ENCODE results near the gene NDRG4. TPM values are rescaled to one million over a fixed set of nuclear protein-coding genes. Genes with fewer than 3 reads are reported as not detected.

Gene NDRG4
- polyA plus RNA-seq (2012; ENCODE audit: low read depth, missing spikeins): 0.58 TPM

- DNase-seq (ENCODE audit: insufficient read length, low spot score) (no peak), FAIRE-seq (no peak)
- TF ChIP-seq TAF1 (IDR thresholded peaks at IDR 0.05; ENCODE audit: low read depth, low read length): no peak
- no peak for TF ChIP-seq SPI1 (IDR thresholded peaks at IDR 0.05; ENCODE audit: low read depth, low read length)
- TF ChIP-seq POLR2A (IDR thresholded peaks at IDR 0.05; ENCODE audit: low read depth, low read length): no peak
- no peak for TF ChIP-seq PAX5 (IDR thresholded peaks at IDR 0.05; ENCODE audit: insufficient read depth, low read length, severe bottlenecking)
- no peak for TF ChIP-seq POLR2AphosphoS5 (IDR thresholded peaks at IDR 0.05; ENCODE audit: low read depth, low read length)
- no peak for TF ChIP-seq POU2F2 (IDR thresholded peaks at IDR 0.05; ENCODE audit: low read depth, low read length)
These were observed at the start of gene NDRG4 for GRCh38 chr16:58499615-58500351. TSS of gene NDRG4 (plus strand) at chr16:58500143. CDS start at chr16:58500249, 106 bp downstream.

- FAIRE-seq (no peak), DNase-seq (ENCODE audit: insufficient read length, low spot score) (no peak)
- TF ChIP-seq POU2F2 (IDR thresholded peaks at IDR 0.05; ENCODE audit: low read depth, low read length): no peak
- TF ChIP-seq PAX5 (IDR thresholded peaks at IDR 0.05; ENCODE audit: insufficient read depth, low read length, severe bottlenecking): no peak
- no peak for TF ChIP-seq POLR2AphosphoS5 (IDR thresholded peaks at IDR 0.05; ENCODE audit: low read depth, low read length)
- no peak for TF ChIP-seq SPI1 (IDR thresholded peaks at IDR 0.05; ENCODE audit: low read depth, low read length)
- no peak for TF ChIP-seq TAF1 (IDR thresholded peaks at IDR 0.05; ENCODE audit: low read depth, low read length)
- TF ChIP-seq POLR2A (IDR thresholded peaks at IDR 0.05; ENCODE audit: low read depth, low read length): no peak
These were observed 49.4 kb upstream of the NDRG4 start for GRCh38 chr16:58450590-58450989.

GRCh38 chr16:58451265-58451689 lies 48.7 kb upstream of the NDRG4 start:
- FAIRE-seq: no peak
- no peak for DNase-seq (ENCODE audit: insufficient read length, low spot score)
- no peak for TF ChIP-seq POU2F2 (IDR thresholded peaks at IDR 0.05; ENCODE audit: low read depth, low read length)
- no peak for TF ChIP-seq PAX5 (IDR thresholded peaks at IDR 0.05; ENCODE audit: insufficient read depth, low read length, severe bottlenecking)
- TF ChIP-seq POLR2A (IDR thresholded peaks at IDR 0.05; ENCODE audit: low read depth, low read length): no peak
- no peak for TF ChIP-seq SPI1 (IDR thresholded peaks at IDR 0.05; ENCODE audit: low read depth, low read length)
- no peak for TF ChIP-seq POLR2AphosphoS5 (IDR thresholded peaks at IDR 0.05; ENCODE audit: low read depth, low read length)
- TF ChIP-seq TAF1 (IDR thresholded peaks at IDR 0.05; ENCODE audit: low read depth, low read length): no peak

GRCh38 chr16:58451945-58452401 lies 48.0 kb upstream of the NDRG4 start:
- TF ChIP-seq TAF1 (IDR thresholded peaks at IDR 0.05; ENCODE audit: low read depth, low read length) (no peak), POLR2A (IDR thresholded peaks at IDR 0.05; ENCODE audit: low read depth, low read length) (no peak), POLR2AphosphoS5 (IDR thresholded peaks at IDR 0.05; ENCODE audit: low read depth, low read length) (no peak), POU2F2 (IDR thresholded peaks at IDR 0.05; ENCODE audit: low read depth, low read length) (no peak), SPI1 (IDR thresholded peaks at IDR 0.05; ENCODE audit: low read depth, low read length) (no peak), PAX5 (IDR thresholded peaks at IDR 0.05; ENCODE audit: insufficient read depth, low read length, severe bottlenecking) (no peak)
- no peak for DNase-seq (ENCODE audit: insufficient read length, low spot score)

GRCh38 chr16:58452640-58453039 lies 47.3 kb upstream of the NDRG4 start:
- no peak for FAIRE-seq
- TF ChIP-seq POLR2AphosphoS5 (IDR thresholded peaks at IDR 0.05; ENCODE audit: low read depth, low read length) (no peak), PAX5 (IDR thresholded peaks at IDR 0.05; ENCODE audit: insufficient read depth, low read length, severe bottlenecking) (no peak), POLR2A (IDR thresholded peaks at IDR 0.05; ENCODE audit: low read depth, low read length) (no peak), POU2F2 (IDR thresholded peaks at IDR 0.05; ENCODE audit: low read depth, low read length) (no peak)

More at GRCh38 chr16:58451945-58452401, 48.0 kb upstream of the NDRG4 start:
- no peak for FAIRE-seq

GRCh38 chr16:58454178-58454577 lies 45.8 kb upstream of the NDRG4 start:
- no peak for TF ChIP-seq POU2F2 (IDR thresholded peaks at IDR 0.05; ENCODE audit: low read depth, low read length)
- no peak for TF ChIP-seq PAX5 (IDR thresholded peaks at IDR 0.05; ENCODE audit: insufficient read depth, low read length, severe bottlenecking)
- no peak for TF ChIP-seq POLR2AphosphoS5 (IDR thresholded peaks at IDR 0.05; ENCODE audit: low read depth, low read length)
- no peak for TF ChIP-seq TAF1 (IDR thresholded peaks at IDR 0.05; ENCODE audit: low read depth, low read length)
- no peak for TF ChIP-seq SPI1 (IDR thresholded peaks at IDR 0.05; ENCODE audit: low read depth, low read length)
- no peak for TF ChIP-seq POLR2A (IDR thresholded peaks at IDR 0.05; ENCODE audit: low read depth, low read length)
- FAIRE-seq: no peak
- DNase-seq (ENCODE audit: insufficient read length, low spot score): no peak

More at GRCh38 chr16:58452640-58453039, 47.3 kb upstream of the NDRG4 start:
- no peak for DNase-seq (ENCODE audit: insufficient read length, low spot score)

- FAIRE-seq (no peak), DNase-seq (ENCODE audit: insufficient read length, low spot score) (no peak)
- TF ChIP-seq PAX5 (IDR thresholded peaks at IDR 0.05; ENCODE audit: insufficient read depth, low read length, severe bottlenecking) (no peak), POU2F2 (IDR thresholded peaks at IDR 0.05; ENCODE audit: low read depth, low read length) (no peak), POLR2AphosphoS5 (IDR thresholded peaks at IDR 0.05; ENCODE audit: low read depth, low read length) (no peak), SPI1 (IDR thresholded peaks at IDR 0.05; ENCODE audit: low read depth, low read length) (no peak), TAF1 (IDR thresholded peaks at IDR 0.05; ENCODE audit: low read depth, low read length) (no peak), POLR2A (IDR thresholded peaks at IDR 0.05; ENCODE audit: low read depth, low read length) (no peak)
These were observed 45.1 kb upstream of the NDRG4 start for GRCh38 chr16:58454856-58455255.

GRCh38 chr16:58455750-58456149 lies 44.2 kb upstream of the NDRG4 start:
- DNase-seq (ENCODE audit: insufficient read length, low spot score) (no peak), FAIRE-seq (no peak)
- TF ChIP-seq POLR2AphosphoS5 (IDR thresholded peaks at IDR 0.05; ENCODE audit: low read depth, low read length) (no peak), POLR2A (IDR thresholded peaks at IDR 0.05; ENCODE audit: low read depth, low read length) (no peak), POU2F2 (IDR thresholded peaks at IDR 0.05; ENCODE audit: low read depth, low read length) (no peak), PAX5 (IDR thresholded peaks at IDR 0.05; ENCODE audit: insufficient read depth, low read length, severe bottlenecking) (no peak), TAF1 (IDR thresholded peaks at IDR 0.05; ENCODE audit: low read depth, low read length) (no peak), SPI1 (IDR thresholded peaks at IDR 0.05; ENCODE audit: low read depth, low read length) (no peak)

- DNase-seq (ENCODE audit: insufficient read length, low spot score): no peak
- TF ChIP-seq PAX5 (IDR thresholded peaks at IDR 0.05; ENCODE audit: insufficient read depth, low read length, severe bottlenecking) (no peak), TAF1 (IDR thresholded peaks at IDR 0.05; ENCODE audit: low read depth, low read length) (no peak), POU2F2 (IDR thresholded peaks at IDR 0.05; ENCODE audit: low read depth, low read length) (no peak), POLR2A (IDR thresholded peaks at IDR 0.05; ENCODE audit: low read depth, low read length) (no peak)
- no peak for FAIRE-seq
These were observed 43.8 kb upstream of the NDRG4 start for GRCh38 chr16:58456193-58456592.
